Measurements from ENCODE around the gene CDH5. TPM values are rescaled to one million over a fixed set of nuclear protein-coding genes. Genes with fewer than 3 reads are reported as not detected.

The CDH5 gene
- total and polyA plus RNA-seq, 2 of the 13 experiments (the other 11 are each of a cell fraction or from before 2014, with no cell fraction given) = 0.71 to 1.1 TPM

- TF ChIP-seq PPARG (CRISPR knock-in tag; conservative IDR thresholded peaks at IDR 0.05) (0 out of 2 replicates have a peak, but pooled peaks have one; percentile 13), MATR3 (CRISPR knock-in tag; IDR thresholded peaks at IDR 0.05) (no peak), ZBTB21 (CRISPR knock-in tag; IDR thresholded peaks at IDR 0.05) (no peak), FIP1L1 (IDR thresholded peaks at IDR 0.05; ENCODE audit: borderline replicate concordance, insufficient read depth, low read depth, low read length) (no peak), KMT2B (CRISPR knock-in tag; IDR thresholded peaks at IDR 0.05) (no peak), REXO4 (CRISPR knock-in tag; IDR thresholded peaks at IDR 0.05; ENCODE audit: borderline replicate concordance) (no peak), ZUFSP (CRISPR knock-in tag; IDR thresholded peaks at IDR 0.05; ENCODE audit: borderline replicate concordance) (no peak), ZNF75D (CRISPR knock-in tag; IDR thresholded peaks at IDR 0.05; ENCODE audit: borderline replicate concordance) (no peak), SNAPC5 (CRISPR knock-in tag; IDR thresholded peaks at IDR 0.05; ENCODE audit: borderline replicate concordance) (no peak), DZIP1 (CRISPR knock-in tag; IDR thresholded peaks at IDR 0.05) (no peak), ARID2 (CRISPR knock-in tag; IDR thresholded peaks at IDR 0.05; ENCODE audit: borderline replicate concordance) (no peak), CTCF (CRISPR knock-in tag; IDR thresholded peaks at IDR 0.05) (peak; percentile 23; the same call in 1 of the 2 replicates), NCOA5 (CRISPR knock-in tag; IDR thresholded peaks at IDR 0.05) (no peak), MYC (CRISPR knock-in tag; IDR thresholded peaks at IDR 0.05; ENCODE audit: borderline replicate concordance) (no peak), DR1 (CRISPR knock-in tag; IDR thresholded peaks at IDR 0.05) (no peak), TOE1 (CRISPR knock-in tag; IDR thresholded peaks at IDR 0.05) (no peak), E2F2 (CRISPR knock-in tag; IDR thresholded peaks at IDR 0.05; ENCODE audit: borderline replicate concordance) (no peak), ZBTB33 (CRISPR knock-in tag; IDR thresholded peaks at IDR 0.05) (peak; percentile 32; the same call in 1 of the 2 replicates), IRF2 (CRISPR knock-in tag; IDR thresholded peaks at IDR 0.05) (no peak)
Measured at GRCh38 chr16:66408163-66409048, 41.9 kb downstream of the CDH5 start (continued).

Measured in HepG2 (cell line).